Loucy (cell line): Measurements from ENCODE around the gene FAM50A.

Source experiments
- H2AFZ ChIP-seq: fragments of 200-600 bp; sonication (generic); 2 replicates; pipeline ENCODE4 v1.6.0; 2016; ENCODE audit warnings: antibody characterized with exemption, mild to moderate bottlenecking, low read length, moderate library complexity
- H3F3A ChIP-seq: fragments of 200-600 bp; 2 replicates; pipeline ENCODE4 v1.6.0; 2016; ENCODE audit warnings: antibody characterized with exemption, low read depth, mild to moderate bottlenecking
- H3K27me3 ChIP-seq: fragments of 200-600 bp; sonication (generic); 2 replicates; pipeline ENCODE4 v1.6.1; 2014; ENCODE audit warnings: low read length, mild to moderate bottlenecking; ENCODE audit not compliant: insufficient read depth, poor library complexity, severe bottlenecking
- H3K36me3 ChIP-seq: fragments of 200-600 bp; sonication (generic); 2 replicates; pipeline ENCODE4 v1.6.1; 2016; ENCODE audit warnings: low read length; ENCODE audit not compliant: insufficient read depth
- H3K4me1 ChIP-seq: fragments of 200-600 bp; sonication (generic); 2 replicates; pipeline ENCODE4 v1.5.1; 2014; ENCODE audit warnings: low read length, mild to moderate bottlenecking; ENCODE audit not compliant: insufficient read depth, poor library complexity, severe bottlenecking
- H3K4me2 ChIP-seq: fragments of 200-600 bp; sonication (generic); 2 replicates; pipeline ENCODE4 v1.6.0; 2014; ENCODE audit warnings: antibody characterized with exemption, low read length, low read depth, mild to moderate bottlenecking; ENCODE audit not compliant: poor library complexity, severe bottlenecking
- H3K4me3 ChIP-seq: fragments of 200-600 bp; sonication (generic); 2 replicates; pipeline ENCODE4 v1.5.1; 2014; ENCODE audit warnings: low read length, mild to moderate bottlenecking, mixed read lengths; ENCODE audit not compliant: poor library complexity, severe bottlenecking
- H3K79me2 ChIP-seq: fragments of 200-600 bp; sonication (generic); 2 replicates; pipeline ENCODE4 v1.6.1; 2014; ENCODE audit warnings: low read length; ENCODE audit not compliant: insufficient read depth
- H3K9ac ChIP-seq: fragments of 200-600 bp; sonication (generic); 2 replicates; pipeline ENCODE4 v1.6.0; 2014; ENCODE audit warnings: mild to moderate bottlenecking, low read depth, low read length, moderate library complexity; ENCODE audit not compliant: poor library complexity, severe bottlenecking
- H3K9me2 ChIP-seq: fragments of 200-600 bp; sonication (generic); replicated peaks from 2 replicates; pipeline ENCODE4 v1.6.1; 2016; ENCODE audit warnings: low read depth, low read length, mixed read lengths
- H3K9me3 ChIP-seq: fragments of 200-600 bp; sonication (generic); 2 replicates; pipeline ENCODE4 v1.6.1; 2014; ENCODE audit warnings: mild to moderate bottlenecking, antibody characterized with exemption, low read length, low read depth; ENCODE audit not compliant: insufficient read depth
- H4K20me1 ChIP-seq: fragments of 200-600 bp; sonication (generic); 2 replicates; pipeline ENCODE4 v1.6.0; 2014; ENCODE audit warnings: antibody characterized with exemption, low read length, mild to moderate bottlenecking; ENCODE audit not compliant: insufficient read depth, poor library complexity, severe bottlenecking
- CTCF ChIP-seq: fragments of 200-600 bp; sonication (generic); conservative IDR thresholded peaks from 2 replicates; pipeline ENCODE4 v1.5.1; 2014; ENCODE audit warnings: mild to moderate bottlenecking, antibody characterized with exemption, low read length
- EZH2phosphoT487 ChIP-seq: fragments of 200-600 bp; IDR thresholded peaks from 2 replicates; pipeline ENCODE4 v1.6.1; 2018; ENCODE audit warnings: antibody characterized with exemption, mild to moderate bottlenecking, moderate library complexity, borderline replicate concordance

The FAM50A gene

DNA sequence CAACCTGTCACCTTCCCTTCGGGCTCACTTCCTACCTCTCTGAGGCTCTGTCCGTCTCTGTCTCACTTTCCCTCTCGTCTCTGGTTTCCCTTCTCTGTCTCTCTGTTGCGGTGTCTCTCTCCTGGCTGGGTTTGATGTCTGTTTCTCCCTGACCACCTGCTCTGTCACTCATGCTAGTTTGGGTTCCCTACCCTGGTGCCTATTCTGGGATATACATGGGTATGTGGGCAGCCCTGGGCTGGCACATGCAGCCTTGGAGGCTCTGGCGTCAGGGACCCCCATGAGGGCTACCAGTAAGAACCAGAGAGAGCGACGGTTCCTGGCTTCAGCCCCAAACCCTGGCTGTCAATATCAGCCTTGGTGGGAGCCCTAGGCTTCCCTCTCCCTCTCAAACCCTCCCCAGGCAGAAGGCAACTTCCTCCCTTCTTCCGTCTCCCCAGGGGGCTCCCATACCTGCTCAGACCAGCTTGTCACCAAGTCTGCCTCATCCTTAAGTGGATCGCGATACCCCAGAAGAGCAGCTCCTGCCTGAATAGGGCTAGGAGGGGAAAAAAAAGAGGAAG, 35.2 kb upstream of the FAM50A start:
- H3K27me3 ChIP-seq, result no peaks in the 10 kb centered on the region
- no peak overlapping the region for H3K4me2 ChIP-seq
- H3F3A ChIP-seq, result no peaks in the 10 kb centered on the region
- no peak overlapping the region for H3K4me3 ChIP-seq
- peaks cover 8% of the 10 kb centered on the region; the same call in 1 of the 2 replicates for H3K79me2 ChIP-seq
- no peaks in the 10 kb centered on the region for H3K36me3 ChIP-seq
- H3K4me1 ChIP-seq, result no peaks in the 10 kb centered on the region
- H3K9me2 ChIP-seq, result no peaks in the 10 kb centered on the region
- H3K9ac ChIP-seq, result no peak overlapping the region
- no peaks in the 10 kb centered on the region for H3K9me3 ChIP-seq
- no peaks in the 10 kb centered on the region for H4K20me1 ChIP-seq
- H2AFZ ChIP-seq, result no peak overlapping the region
- no peak for TF ChIP-seq CTCF
- no peak for TF ChIP-seq EZH2phosphoT487

- no peak within 1 kb of the TSS for H3K9ac ChIP-seq
Observed at GRCh38 chrX:154409222-154409871, 34.6 kb upstream of the FAM50A start, which contains the start of gene DNASE1L1. Gene DNASE1L1, minus strand, starts transcription at chrX:154409254. Its CDS starts 3,686 bp downstream, at chrX:154405568.

DNA sequence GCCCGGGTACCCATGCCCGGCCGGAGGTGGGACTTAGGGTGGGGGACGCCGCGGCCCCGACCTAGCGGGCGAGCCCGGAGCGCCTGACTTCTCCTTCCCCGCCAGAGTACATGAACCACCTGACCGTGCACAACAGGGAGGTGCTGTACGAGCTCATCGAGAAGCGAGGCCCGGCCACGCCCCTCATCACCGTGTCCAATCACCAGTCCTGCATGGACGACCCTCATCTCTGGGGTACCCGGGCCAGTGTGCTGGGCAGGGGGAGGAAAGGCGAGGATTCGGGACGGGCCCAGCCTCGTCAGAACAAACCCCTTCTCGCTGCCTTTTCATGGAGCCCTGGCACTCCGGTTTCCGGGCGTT, 32.0 kb upstream of the FAM50A start:
- Histone ChIP-seq H3K36me3 (no peaks in the 10 kb centered on the region), H3K4me1 (no peaks in the 10 kb centered on the region), H3K9me3 (no peaks in the 10 kb centered on the region), H3K79me2 (peaks cover 8% of the 10 kb centered on the region; the same call in 1 of the 2 replicates), H3K9me2 (no peaks in the 10 kb centered on the region), H3K4me2 (peak overlapping the region; percentile 84), H3K9ac (peak overlapping the region; percentile 93), H3F3A (no peaks in the 10 kb centered on the region), H4K20me1 (no peaks in the 10 kb centered on the region), H2AFZ (peak overlapping the region; percentile 75; the same call in 1 of the 2 replicates), H3K4me3 (peak overlapping the region; percentile 92), H3K27me3 (no peaks in the 10 kb centered on the region)
- TF ChIP-seq CTCF (no peak), EZH2phosphoT487 (no peak)

More at GRCh38 chrX:154409222-154409871, 34.6 kb upstream of the FAM50A start, which contains the start of gene DNASE1L1:
- H3K36me3 ChIP-seq, result no peaks in the 10 kb centered on the region
- H3K79me2 ChIP-seq, result peaks cover 8% of the 10 kb centered on the region; the same call in 1 of the 2 replicates
- no peak within 1 kb of the TSS for H3K4me2 ChIP-seq
- no peak within 1 kb of the TSS for H3K4me3 ChIP-seq
- TF ChIP-seq CTCF, result no peak
- no peak for TF ChIP-seq EZH2phosphoT487
- H4K20me1 ChIP-seq, result no peaks in the 10 kb centered on the region
- no peak within 1 kb of the TSS for H2AFZ ChIP-seq
- H3F3A ChIP-seq, result no peaks in the 10 kb centered on the region
- H3K9me3 ChIP-seq, result no peaks in the 10 kb centered on the region
- H3K27me3 ChIP-seq, result no peaks in the 10 kb centered on the region
- H3K4me1 ChIP-seq, result no peaks in the 10 kb centered on the region
- no peaks in the 10 kb centered on the region for H3K9me2 ChIP-seq
